Suppressor macrophage (primary cell): Measurements from ENCODE around the gene USH2A.

Experiments used
- DNase-seq, 4 experiments: peaks; one replicate each; pipeline ENCODE4 v3.0.0-alpha.2; 2020 to 2022
- total RNA-seq, 17 experiments: gene quantifications; one replicate each; lab custom pipeline; 2026; ENCODE audit warnings: mixed read lengths in 6 of 17, inconsistent platforms in 3 of 17; lab: John Stamatoyannopoulos, UW

Gene USH2A, protein sequence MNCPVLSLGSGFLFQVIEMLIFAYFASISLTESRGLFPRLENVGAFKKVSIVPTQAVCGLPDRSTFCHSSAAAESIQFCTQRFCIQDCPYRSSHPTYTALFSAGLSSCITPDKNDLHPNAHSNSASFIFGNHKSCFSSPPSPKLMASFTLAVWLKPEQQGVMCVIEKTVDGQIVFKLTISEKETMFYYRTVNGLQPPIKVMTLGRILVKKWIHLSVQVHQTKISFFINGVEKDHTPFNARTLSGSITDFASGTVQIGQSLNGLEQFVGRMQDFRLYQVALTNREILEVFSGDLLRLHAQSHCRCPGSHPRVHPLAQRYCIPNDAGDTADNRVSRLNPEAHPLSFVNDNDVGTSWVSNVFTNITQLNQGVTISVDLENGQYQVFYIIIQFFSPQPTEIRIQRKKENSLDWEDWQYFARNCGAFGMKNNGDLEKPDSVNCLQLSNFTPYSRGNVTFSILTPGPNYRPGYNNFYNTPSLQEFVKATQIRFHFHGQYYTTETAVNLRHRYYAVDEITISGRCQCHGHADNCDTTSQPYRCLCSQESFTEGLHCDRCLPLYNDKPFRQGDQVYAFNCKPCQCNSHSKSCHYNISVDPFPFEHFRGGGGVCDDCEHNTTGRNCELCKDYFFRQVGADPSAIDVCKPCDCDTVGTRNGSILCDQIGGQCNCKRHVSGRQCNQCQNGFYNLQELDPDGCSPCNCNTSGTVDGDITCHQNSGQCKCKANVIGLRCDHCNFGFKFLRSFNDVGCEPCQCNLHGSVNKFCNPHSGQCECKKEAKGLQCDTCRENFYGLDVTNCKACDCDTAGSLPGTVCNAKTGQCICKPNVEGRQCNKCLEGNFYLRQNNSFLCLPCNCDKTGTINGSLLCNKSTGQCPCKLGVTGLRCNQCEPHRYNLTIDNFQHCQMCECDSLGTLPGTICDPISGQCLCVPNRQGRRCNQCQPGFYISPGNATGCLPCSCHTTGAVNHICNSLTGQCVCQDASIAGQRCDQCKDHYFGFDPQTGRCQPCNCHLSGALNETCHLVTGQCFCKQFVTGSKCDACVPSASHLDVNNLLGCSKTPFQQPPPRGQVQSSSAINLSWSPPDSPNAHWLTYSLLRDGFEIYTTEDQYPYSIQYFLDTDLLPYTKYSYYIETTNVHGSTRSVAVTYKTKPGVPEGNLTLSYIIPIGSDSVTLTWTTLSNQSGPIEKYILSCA (N-terminal part only)
- 0 to 13.4 (median 0) reads per million in 17 experiments for total RNA-seq

DNA sequence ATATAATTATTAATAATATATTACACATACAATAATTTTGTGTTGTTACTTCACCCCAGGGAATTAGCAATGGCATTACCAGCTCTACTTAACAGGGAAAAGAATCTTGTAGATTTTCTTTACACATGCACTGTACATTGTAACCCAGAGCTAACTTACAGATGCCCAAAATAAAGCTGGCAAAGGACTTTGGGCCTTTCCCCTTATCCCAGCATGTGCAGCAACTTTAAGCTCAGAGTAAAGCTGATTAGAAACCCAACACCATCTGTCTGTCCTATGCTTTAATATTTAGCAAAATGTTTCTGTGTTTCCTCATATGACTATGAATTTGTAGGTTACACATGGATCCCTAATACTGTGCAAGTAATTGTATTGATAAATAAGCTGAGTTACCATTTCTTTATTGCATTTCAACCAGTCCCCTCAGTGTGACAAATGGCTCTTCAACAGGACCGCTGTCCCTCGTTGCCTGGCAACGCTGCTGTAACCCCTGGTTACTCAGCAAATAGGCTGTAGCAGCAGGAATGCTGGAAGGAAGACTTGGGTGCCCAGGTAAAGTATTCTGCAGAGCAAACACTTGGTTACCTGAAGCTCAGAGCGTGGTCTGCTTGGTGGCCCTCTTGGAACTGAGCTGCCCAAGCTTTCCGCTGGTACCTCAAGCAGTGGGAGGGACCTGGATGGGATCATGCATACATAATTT is at the start of gene USH2A:
USH2A (minus strand) TSS at position 628 of the 700 bp plus-strand sequence. CDS start 1,112 bp downstream, outside the sequence.
- DNase-seq, result no peak

DNA sequence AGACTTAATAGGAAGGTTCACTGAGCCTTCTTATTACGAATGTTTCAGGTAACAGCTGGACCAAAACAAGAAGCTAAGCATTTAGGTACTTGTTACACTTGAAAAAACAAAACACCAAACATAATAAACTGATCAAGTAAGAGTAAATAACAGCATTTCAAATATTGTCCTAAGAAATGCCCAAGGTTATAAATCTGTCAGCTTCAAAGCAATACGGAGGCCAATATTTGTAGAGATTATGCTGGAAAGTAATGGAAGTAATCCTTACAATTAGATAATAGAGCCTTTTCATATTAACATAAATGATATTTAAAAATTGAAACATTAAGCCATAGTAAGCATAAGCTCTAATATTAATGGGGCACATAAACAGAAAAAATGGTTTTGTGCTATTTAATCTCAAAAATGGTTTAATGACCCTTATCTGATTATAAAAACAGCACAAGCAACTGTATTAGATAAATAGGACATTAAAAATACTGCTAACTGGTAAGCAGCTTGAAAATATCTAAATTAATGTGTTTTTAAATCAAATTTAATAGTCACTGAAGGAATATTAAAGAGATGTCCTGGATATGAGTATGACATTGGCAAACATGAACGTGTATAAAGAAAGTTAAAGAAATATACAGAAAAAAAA is 43.0 kb upstream of the USH2A start:
- no peak for DNase-seq

DNA sequence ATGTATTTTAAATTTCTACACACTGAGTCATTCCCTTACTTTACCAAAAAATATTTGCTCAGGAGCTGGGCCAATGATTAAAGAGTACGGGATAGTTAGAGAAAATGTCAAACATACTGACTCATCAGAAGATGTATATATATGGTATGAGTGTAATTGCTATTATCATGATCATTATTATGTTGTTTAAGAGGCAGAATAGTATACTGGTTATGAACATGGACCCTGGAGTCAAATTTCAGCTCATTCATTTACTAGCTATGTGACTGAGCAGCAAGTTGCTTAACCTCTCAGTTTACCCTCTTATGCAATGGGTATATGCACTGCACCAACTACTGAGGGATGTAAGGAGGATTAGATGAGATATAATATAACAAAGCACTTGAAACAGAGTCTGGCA is 41.2 kb upstream of the USH2A start:
- DNase-seq, result no peak

DNA sequence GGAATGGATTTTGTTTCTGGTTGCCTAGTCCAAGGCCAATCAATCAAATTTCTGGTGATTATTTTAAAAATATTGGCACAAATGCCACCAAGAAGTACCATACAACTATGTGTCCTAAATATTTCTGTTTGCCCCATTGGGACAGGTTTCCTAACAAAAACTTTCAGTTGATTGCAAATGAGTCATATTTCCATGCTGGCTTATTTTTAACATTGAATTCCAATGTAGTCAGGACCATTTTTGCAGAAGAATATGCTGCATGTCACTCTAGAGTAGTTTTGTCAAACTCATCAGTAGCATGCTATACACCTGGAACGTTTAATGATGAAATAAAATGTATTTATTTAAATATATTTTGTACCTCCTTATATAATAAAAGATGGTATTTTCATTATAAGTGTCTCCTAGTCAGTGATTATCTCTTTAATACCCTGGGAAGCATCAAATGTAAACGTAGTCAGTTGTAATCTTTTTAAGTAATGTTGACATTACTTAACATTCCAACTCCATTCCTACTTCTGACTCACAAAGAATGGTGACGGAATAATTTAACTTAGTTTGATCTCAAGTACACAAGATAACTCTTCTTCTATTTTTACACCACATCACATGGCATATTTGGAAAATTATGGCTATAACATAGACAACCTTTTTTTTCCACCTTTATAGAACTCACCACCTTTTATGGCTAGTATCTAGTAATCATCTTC is 39.0 kb upstream of the USH2A start:
- DNase-seq, result no peak

DNA sequence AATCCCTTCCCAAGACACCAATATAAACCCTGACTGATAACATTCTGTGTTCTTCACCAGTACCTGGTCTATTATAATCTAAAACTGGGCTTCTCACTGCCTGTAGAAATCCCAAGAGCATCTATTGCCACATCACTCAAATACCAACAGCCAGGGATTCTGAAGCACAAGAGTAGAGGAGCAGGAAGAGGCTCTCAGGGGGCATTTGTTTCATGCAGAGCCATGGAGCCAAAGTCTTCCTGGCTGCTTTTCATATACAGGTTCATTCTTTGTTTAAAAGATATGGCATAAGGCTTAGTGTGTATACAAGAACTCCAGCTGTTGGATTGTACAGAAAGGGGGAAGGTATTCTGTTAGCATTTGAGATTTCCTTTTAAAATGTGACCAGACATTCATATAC is 38.2 kb upstream of the USH2A start:
- no peak for DNase-seq

DNA sequence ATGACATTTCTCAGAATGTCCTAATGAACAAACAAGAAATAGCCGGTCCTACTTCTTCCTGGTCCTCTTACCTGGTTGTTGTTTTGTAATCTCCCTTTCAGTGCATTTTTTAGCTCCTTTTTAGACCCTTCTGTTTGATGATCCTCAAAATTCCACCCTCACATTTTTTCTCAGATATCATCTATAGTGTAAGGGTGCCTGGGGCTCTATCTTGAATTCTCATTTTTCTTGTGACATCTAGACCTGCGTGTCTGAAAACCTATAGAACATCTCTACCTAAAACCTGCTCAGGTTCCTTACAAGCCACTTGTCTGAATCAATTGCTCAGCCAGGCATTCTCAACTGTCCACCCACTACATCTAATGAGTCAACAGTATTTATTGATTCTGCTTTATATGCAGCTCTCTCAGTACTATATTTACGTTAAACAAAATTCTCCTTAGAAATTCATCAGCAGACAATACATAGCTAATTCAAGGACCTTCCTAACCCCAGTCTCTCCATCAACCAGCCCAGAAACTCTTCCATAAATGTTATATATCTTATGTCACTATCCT is 36.5 kb upstream of the USH2A start:
- DNase-seq, result no peak

DNA sequence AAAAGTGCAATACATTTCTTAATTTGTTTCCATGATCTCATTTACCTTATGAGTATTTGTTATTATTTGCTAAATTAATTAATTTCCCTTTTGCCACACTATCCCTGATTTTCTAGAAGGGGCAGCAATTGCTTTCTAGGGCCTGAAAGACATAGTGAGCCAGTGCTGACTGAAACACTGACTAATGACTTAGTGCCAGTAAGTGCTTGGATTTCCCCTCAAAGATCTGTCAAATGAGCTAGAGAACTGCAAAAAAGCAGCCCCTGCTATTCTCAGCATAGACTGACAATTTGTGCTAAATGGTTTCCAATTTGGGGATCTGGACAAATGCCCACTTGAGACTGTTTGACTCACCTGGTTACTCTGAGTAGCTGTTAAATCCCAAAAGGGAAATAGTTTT is 35.6 kb upstream of the USH2A start:
- no peak for DNase-seq

DNA sequence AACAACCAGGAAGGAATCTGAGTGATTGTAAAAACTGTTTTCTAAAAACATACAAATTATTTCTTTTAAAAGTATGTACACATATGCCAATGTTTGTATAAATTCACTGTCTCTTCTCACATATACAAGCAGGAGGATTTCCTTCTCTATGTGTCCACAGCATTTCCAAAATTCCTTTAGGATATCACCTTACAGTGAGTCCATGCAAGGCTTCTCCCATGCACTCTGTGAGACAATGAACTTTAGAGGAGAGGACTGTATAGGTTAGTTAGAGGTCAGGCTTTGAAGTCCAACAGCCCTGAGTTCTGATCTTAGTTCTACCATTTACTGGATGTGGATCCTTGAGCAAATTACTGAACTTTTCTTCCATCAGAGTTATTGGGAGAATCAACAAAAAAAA is 34.1 kb upstream of the USH2A start:
- DNase-seq, result no peak

DNA sequence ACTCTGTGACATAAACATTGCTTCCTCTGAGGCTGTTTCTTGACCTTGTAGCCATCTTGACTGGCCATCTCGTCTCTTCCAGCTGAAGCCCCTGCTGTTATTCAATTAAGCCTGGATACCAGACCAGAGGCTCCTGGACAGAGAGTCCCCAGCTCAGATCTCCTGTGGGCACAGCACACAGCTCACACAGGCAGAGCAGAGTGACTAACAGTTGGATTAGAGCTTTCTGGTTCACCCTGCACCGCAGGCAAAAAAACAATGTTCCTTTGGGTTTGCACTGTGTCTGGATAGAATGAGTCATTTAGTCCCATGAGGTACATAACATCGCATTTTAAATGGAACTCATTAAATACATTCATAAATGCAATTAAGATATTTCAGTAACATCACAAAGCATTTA is 33.4 kb upstream of the USH2A start:
- no peak for DNase-seq

DNA sequence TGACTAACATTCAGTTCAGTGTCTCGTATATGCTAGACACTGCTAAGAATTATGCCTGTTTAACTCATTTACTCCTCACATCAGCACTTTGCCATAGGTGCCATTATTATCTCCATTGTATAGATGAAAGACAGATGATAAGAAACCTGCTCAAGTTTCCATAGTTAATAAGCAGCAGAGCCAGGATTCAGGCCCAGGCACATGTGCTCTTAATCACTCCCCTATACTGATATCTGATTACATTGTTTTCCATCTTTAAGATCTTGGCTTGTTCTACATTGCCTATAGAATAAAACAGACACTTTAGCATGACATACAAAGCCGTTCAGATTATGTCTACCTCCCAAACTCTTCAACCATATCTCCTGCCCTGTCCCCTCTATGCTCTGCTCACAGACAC is 30.5 kb upstream of the USH2A start:
- no peak for DNase-seq

DNA sequence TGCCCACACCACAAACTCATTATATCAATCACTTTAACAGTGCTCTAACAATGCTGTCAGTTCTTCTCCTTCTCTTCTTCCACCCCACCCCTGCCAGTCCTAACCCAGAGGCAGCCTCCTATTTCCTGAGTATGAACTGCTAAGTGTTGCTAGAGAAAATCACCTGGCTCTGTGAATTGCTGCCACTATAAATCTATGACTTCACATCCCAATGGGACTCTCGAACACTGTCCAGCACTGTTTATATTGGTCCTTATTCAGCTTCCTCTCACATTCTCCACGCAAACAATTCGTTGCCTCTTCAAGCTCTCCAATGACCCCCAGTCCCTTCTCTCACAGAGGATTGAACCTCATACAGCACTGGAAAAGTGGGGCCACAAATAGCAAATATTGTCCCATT is 27.0 kb upstream of the USH2A start:
- DNase-seq, result no peak

DNA sequence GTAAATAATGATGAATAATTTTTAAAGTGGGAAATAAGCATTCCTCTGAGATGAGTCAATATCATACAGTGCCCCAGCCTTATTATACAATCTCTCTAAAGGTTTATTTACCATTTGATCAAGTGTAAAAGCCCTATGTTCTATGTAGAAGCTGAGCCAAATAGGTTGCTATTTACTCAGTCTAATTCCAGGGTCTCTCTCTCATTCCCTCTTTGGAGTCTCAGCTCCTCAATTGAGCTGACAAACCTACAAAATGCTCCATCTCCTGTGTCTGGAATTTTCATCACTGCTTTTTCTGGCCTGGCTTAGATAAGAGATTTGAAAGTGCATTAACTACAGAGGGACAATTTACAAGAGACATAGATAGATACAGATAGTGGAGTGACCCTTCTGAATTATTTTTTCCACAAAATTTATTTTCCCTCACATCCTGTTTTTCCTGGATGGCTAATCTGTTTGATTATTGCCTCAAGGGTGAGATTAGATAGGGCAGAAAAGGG is 24.8 kb upstream of the USH2A start:
- no peak for DNase-seq

DNA sequence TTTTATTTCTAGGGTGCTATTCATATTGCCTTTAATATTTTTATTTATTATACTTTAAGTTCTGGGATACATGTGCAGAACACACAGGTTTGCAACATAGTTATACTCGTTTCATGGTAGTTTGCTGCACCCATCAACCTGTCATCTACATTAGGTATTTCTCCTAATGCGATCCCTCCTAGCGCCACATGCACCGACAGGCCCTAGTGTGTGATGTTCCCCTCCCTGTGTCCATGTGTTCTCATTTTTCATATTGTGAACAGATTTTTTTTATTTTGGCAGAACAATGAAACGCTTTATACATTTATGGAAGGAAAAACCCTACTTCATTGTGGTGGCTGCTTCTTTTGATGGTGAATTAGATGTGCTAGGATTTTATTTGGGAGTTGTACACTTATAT is 14.4 kb upstream of the USH2A start:
- DNase-seq, result no peak

DNA sequence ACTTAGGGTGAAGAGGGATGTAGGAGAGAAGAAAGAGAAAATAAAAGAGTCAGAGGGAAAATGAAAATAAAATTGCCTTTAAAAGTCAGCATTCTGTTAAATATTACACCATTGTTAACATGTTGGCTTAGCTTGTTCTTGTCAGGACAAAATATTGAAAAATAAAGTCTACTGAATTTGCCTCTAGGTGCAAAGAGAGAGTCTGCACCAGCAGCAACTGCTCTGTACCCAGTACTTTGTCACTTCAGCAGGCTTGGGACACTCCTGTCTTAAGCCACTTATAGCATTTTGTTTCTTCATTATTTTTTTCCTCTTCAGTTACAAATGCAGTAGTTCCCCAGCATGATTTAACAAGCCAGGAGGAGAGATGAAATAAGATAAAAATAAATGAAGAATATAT is 11.0 kb upstream of the USH2A start:
- no peak for DNase-seq

DNA sequence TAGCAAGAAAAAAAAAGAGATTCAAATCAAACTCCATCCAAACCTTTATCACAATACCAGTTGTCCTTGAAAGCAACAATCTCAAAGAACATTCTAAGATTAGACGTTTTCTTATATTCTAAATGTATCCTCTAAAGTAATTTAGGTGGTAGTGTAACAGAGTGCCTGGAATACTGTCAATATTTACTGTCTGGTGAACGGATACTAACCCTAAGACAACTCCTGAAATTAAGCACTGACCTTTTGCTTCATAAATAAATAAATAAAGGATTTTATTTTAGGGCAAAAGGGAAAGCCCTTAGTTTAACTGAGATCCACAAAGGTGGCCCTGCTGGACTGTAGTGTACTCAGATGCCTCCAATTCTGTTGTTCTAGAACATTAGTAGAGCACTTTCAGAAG is 9.9 kb upstream of the USH2A start:
- DNase-seq, result no peak

DNA sequence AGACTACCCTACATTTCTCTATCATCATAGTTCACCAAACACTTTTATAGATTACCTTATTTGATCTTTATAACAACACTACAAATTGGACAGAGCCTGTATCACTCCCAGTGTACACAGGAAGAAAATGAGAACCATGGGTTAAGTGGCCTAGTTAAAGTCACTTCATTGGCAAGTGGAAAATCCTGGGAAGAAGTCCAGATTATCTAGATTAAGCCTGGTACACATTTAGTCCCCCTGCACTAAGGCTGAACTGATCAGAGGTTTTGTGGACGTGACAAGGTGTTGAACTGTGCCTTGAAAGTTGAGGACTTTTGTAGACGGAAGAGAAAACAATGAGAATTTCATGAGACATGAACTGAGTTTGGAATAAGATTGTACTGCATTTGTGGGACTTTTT is 7.5 kb upstream of the USH2A start:
- no peak for DNase-seq

DNA sequence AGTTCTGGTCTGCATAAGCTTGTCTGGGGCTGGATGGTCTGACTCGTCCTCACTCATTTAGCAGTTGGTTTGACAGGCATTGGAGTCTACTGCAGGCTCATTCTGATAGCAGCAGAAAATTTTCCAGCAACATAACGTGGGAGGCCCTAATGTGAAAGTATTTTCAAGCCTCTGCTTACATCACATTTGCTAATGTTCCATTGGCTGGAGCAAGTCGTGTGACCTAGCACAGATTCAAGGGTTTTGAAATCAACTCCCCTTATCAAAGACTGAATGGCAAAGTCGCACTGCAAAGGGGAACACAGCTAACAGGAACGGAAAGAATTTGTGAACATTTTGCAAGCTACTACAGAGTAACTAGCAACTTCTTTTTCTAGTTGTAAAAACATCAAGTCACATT is 2.3 kb upstream of the USH2A start:
- DNase-seq, result no peak

DNA sequence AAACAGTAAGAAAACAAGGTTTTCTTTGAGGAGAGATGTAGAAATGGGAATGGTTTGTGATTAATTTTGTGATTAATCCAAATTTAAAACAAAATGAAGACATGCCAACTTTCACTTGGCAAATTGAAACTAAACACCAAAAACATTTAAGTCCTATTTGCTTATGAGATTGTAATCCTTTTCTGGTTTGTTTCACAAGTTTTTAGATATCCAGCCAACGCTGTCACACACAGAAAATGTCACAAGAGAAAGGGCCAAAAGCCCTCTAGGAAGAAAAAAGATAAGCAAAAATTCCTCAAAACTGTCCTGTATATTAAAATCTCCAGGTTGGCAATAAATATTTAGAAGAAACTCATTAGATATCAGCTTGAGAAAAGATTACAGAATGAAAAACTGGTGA is 2.5 kb downstream of the USH2A start:
- DNase-seq, result no peak

DNA sequence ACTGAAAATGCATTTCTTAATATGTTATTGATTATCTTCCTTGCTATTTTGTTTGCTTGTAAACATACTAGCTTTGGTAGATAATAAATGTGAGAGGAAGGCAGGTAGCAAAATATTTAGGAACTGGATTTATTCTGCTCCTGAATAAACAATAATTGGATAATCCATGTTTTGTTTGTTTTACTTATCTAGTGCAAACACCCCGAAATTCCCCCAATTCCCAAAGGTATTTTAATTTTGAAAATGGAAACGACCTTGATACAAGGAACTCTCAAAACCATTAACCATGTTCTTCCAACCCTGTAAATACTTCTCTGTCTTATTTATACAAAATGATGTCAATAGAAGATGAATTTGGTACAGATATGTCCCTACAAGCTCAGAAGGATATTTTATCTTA is 3.0 kb downstream of the USH2A start:
- DNase-seq, result no peak

DNA sequence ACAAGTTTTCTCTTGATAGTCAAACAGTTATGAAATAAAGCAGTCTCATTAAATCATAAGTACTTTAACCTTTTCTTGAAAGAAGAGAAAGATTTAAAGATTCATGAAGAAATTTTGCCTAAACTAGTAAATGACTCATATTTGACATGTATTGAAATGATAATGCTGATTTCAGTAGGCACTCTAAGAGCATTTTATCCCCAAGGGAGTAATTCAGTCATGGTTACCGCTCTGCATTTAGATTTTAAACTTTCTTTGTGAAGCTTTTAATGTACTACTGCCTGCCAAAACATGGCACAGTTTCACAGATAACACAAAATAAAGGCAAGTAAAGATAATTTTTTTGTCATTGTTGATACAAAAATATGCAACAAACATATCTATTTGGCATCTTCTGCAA is 6.8 kb downstream of the USH2A start:
- no peak for DNase-seq

DNA sequence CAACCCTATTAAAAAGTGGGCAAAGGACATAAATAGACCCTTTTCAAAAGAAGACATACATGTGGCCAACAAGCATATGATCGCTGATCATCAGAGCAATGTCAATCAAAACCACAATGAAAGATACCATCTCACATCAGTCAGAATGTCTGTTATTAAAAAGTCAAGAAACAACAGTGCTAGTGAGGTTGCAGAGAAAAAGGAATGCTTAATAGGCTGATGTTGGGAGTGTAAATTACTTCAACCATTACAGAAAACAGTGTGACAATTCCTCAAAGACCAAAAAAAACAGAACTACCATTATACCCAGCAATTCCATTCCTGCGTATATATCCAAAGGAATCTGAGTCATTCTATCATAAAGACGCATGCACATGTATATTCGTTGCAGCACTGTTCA is 13.2 kb downstream of the USH2A start:
- DNase-seq, result no peak
